Activated CD4-positive, alpha-beta T cell treated with anti-CD3 and anti-CD28 coated beads, Interleukin-2, amount 10 ng/mL, durations not matched to agents 7 days and 5 days (primary cell): ENCODE data around the gene ADCY3. TPM values are rescaled to one million over a fixed set of nuclear protein-coding genes. Genes with fewer than 3 reads are reported as not detected.

Source experiments
- CTCF ChIA-PET: fragments of 350-600 bp; sonication (Branson Sonifier 250); formaldehyde crosslinking; loops from one replicate; lab custom pipeline; 2021; ENCODE audit warnings: antibody characterized with exemption; lab: Charles Lee
- POLR2A ChIA-PET: fragments of 350-600 bp; sonication (Branson Sonifier 250); formaldehyde crosslinking; loops from one replicate; lab custom pipeline; 2021; ENCODE audit warnings: antibody characterized with exemption; lab: Charles Lee
- DNase-seq: peaks from one replicate; pipeline ENCODE4 v3.0.0-alpha.2; 2020
- H3K27ac Mint-ChIP-seq: one replicate; pipeline ENCODE4 v1.8.0; 2021; ENCODE audit warnings: mild to moderate bottlenecking, moderate library complexity, mixed read lengths
- H3K27me3 Mint-ChIP-seq: one replicate; pipeline ENCODE4 v1.8.0; 2021; ENCODE audit warnings: mixed read lengths
- H3K36me3 Mint-ChIP-seq: one replicate; pipeline ENCODE4 v1.8.0; 2021; ENCODE audit warnings: low read depth, mixed read lengths
- H3K4me1 Mint-ChIP-seq: one replicate; pipeline ENCODE4 v1.8.0; 2021; ENCODE audit warnings: mixed read lengths
- H3K4me3 Mint-ChIP-seq: one replicate; pipeline ENCODE4 v1.8.0; 2021; ENCODE audit warnings: mild to moderate bottlenecking, moderate library complexity, mixed read lengths
- H3K9me3 Mint-ChIP-seq: one replicate; pipeline ENCODE4 v1.8.0; 2021; ENCODE audit warnings: mixed read lengths
- total RNA-seq, 2 experiments: library from RNA; stranded (reverse); gene quantifications; one replicate each; pipeline ENCODE4 v1.2.3, GENCODE V29; 2021

The ADCY3 gene
- total RNA-seq, 2 experiments from 2014 or later = 60.8 to 67.2 TPM

DNA sequence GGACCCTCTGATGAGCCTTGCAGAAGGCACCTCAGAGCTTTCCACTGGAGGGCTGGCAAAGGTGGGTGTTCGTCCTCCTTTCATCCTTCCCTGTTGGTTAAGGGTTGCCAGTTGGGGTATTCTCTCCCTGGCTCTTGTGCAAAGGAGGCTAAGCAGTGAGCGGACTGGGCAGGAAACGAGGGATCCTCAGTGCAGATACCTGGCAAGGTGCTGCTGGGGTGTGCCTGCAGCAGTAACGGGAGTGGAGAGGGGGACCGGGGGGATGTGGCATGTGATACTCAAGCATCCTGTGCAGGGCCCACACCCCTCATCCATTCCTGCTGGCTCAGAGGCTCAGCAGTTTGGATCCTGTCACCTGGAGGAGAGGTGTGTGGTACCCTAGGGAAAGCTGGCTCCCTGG is 4.2 kb upstream of the ADCY3 start:
- Mint-ChIP-seq H3K27ac (no peak overlapping the region), H3K4me3 (no peak overlapping the region), H3K4me1 (peaks cover 8% of the 10 kb centered on the region), H3K27me3 (no peaks in the 10 kb centered on the region), H3K9me3 (no peaks in the 10 kb centered on the region), H3K36me3 (no peaks in the 10 kb centered on the region)
- CTCF ChIA-PET = interaction anchor here (0.5 to 1.2 kb wide), 4 partner anchors 9 to 345 kb away, joined by 3 to 5 read pairs (median 3); no protein-coding TSS in a partner anchor
- POLR2A ChIA-PET = no interaction called here
- no peak for DNase-seq

- no peak overlapping the region for H3K27ac Mint-ChIP-seq
- H3K4me3 Mint-ChIP-seq = no peak overlapping the region
- H3K4me1 Mint-ChIP-seq = peaks cover 19% of the 10 kb centered on the region
- H3K27me3 Mint-ChIP-seq = no peaks in the 10 kb centered on the region
- ChIA-PET CTCF (no interaction called here), POLR2A (no interaction called here)
- peaks cover 6% of the 10 kb centered on the region for H3K36me3 Mint-ChIP-seq
- no peak for DNase-seq
- H3K9me3 Mint-ChIP-seq = no peaks in the 10 kb centered on the region
Observed at GRCh38 chr2:24923106-24923505, 3.1 kb upstream of the ADCY3 start.

DNA sequence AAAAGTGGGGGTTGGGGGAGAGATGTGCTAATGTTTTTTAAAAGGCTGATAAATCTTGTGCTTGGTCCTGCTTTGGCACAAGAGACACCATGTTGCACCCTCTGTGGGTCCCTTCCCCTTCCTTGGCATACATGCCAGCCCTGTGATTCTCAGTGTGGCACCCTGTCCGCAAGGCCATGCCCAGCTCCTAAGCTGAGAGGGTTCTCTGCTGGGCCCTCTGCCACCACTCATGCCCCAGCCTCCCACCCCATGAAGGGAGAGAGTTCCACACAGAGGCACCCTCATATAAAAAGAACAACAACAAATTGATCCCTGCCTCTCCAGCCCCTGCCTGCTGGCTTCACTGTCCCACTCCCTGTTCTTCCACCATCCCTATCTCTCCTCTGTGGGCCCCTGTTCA is 2.5 kb upstream of the ADCY3 start:
- no peaks in the 10 kb centered on the region for H3K9me3 Mint-ChIP-seq
- CTCF ChIA-PET = no interaction called here
- peaks cover 25% of the 10 kb centered on the region for H3K4me1 Mint-ChIP-seq
- peaks cover 10% of the 10 kb centered on the region for H3K36me3 Mint-ChIP-seq
- H3K27ac Mint-ChIP-seq = no peak overlapping the region
- POLR2A ChIA-PET = no interaction called here
- no peak overlapping the region for H3K4me3 Mint-ChIP-seq
- H3K27me3 Mint-ChIP-seq = no peaks in the 10 kb centered on the region
- DNase-seq = no peak

DNA sequence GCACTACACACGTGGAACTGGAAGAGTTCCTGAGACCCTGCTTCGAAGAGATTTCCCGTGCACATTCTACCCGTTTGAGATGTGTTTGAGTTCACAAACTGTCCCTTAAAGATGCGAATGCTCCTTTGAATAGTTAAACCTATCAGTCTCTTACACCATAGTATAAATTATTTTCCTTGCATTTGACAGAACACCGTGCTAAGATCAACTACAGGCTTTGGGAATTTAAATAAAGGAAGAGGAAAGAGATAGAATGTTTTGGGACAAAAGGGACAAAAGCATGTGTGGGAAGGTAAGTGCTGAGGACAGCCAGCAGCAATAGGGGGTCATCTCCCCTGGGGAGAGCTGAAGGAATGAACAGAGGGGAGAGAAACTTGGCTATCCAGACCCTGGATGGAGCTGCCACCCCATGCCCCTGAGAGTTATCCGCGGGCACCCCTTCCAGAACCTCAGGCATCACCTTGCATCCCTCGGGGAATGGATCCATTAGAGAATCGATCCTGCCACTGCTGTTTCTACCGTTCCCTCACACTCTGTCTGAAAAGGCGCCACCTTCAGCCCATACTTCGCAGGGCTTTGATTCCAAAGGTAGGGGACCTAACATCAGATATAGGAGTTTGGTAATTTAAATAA is 888 bp upstream of the ADCY3 start:
- Mint-ChIP-seq H3K27ac (peak overlapping the region; percentile 78), H3K9me3 (no peaks in the 10 kb centered on the region), H3K4me1 (peaks cover 36% of the 10 kb centered on the region), H3K4me3 (peak overlapping the region; percentile 59), H3K36me3 (peaks cover 15% of the 10 kb centered on the region), H3K27me3 (no peaks in the 10 kb centered on the region)
- ChIA-PET POLR2A (no interaction called here), CTCF (interaction anchor here (0.7 to 1.0 kb wide), 2 partner anchors 21 to 54 kb away, joined by 3 read pairs; no protein-coding TSS in a partner anchor)
- peak; percentile 35 for DNase-seq

GRCh38 chr2:24919506-24920097 is 435 bp downstream of the ADCY3 start:
- peak overlapping the region; percentile 89 for H3K4me3 Mint-ChIP-seq
- POLR2A ChIA-PET = no interaction called here
- DNase-seq = no peak
- CTCF ChIA-PET = interaction anchor here (0.9 to 1.0 kb wide), 2 partner anchors 16 to 18 kb away, joined by 3 read pairs; no protein-coding TSS in a partner anchor
- H3K36me3 Mint-ChIP-seq = peaks cover 20% of the 10 kb centered on the region
- H3K4me1 Mint-ChIP-seq = peaks cover 41% of the 10 kb centered on the region
- H3K27me3 Mint-ChIP-seq = no peaks in the 10 kb centered on the region
- peak overlapping the region; percentile 88 for H3K27ac Mint-ChIP-seq
- H3K9me3 Mint-ChIP-seq = no peaks in the 10 kb centered on the region

DNA sequence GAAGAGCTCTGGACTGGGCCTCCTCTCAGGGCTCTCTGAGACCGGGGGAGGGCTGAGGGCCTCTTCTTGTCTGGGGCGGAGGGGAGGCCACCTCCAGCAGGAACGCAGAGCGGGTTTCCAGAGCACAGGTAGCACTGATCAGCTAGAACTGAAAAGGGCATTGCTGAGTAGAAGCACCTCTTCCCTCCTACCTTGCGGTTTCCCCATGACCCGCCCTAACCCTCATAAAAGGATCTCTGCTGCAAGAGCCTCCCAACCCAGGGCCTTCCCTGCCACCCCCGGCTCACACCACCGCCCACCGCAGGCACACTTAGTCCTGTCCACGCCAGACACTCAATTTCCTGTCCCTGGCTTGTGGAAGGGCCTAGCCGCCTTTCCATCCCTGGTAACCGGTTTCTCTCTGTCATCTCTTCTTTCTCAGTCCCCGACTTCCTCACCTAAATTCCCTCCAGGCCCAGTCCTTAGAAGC is 966 bp downstream of the ADCY3 start:
- Mint-ChIP-seq H3K4me1 (peaks cover 42% of the 10 kb centered on the region), H3K36me3 (peaks cover 20% of the 10 kb centered on the region), H3K4me3 (peak overlapping the region; percentile 89), H3K27ac (peak overlapping the region; percentile 88), H3K9me3 (no peaks in the 10 kb centered on the region), H3K27me3 (no peaks in the 10 kb centered on the region)
- ChIA-PET CTCF (interaction anchor here (0.9 to 1.0 kb wide), 2 partner anchors 15 to 19 kb away, joined by 3 read pairs; no protein-coding TSS in a partner anchor), POLR2A (no interaction called here)
- peak; percentile 77 for DNase-seq

GRCh38 chr2:24918326-24919036 is 1.6 kb downstream of the ADCY3 start:
- CTCF ChIA-PET = interaction anchor here (0.9 to 1.0 kb wide), 2 partner anchors 15 to 19 kb away, joined by 3 read pairs; no protein-coding TSS in a partner anchor
- no peaks in the 10 kb centered on the region for H3K9me3 Mint-ChIP-seq
- H3K4me3 Mint-ChIP-seq = peak overlapping the region; percentile 89
- no peak for DNase-seq
- POLR2A ChIA-PET = no interaction called here
- H3K27me3 Mint-ChIP-seq = no peaks in the 10 kb centered on the region
- H3K36me3 Mint-ChIP-seq = peaks cover 20% of the 10 kb centered on the region
- peak overlapping the region; percentile 88 for H3K27ac Mint-ChIP-seq
- peaks cover 42% of the 10 kb centered on the region for H3K4me1 Mint-ChIP-seq

DNA sequence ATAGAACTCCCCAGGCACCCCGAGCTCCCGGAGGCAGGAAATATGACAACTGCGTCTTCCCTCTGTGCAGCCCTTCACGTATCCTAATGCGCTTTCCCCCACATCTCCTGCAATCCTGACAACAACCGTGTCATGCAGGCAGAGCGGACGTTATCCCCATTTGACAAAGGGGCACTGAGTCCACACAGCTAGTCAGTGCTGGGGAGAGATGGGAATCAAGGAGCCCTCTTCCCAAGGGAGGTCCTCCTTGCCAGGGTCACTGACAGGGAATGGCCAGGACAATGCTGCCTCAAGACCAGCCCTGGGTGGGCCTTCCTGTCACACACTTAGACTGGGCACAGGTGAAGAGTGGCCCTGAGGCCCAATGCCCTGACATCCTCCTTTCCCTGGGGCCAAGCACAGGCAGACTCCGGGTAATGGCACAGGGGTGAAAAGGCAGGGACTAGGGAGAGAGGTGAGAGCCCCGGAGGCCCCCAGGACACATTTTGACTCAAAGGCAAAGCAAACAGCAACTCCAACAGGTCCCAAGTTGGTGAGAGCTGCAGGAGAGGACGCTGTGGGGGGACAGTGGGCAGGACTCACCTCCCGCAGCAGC is 2.2 kb downstream of the ADCY3 start:
- Mint-ChIP-seq H3K4me1 (peaks cover 42% of the 10 kb centered on the region), H3K27me3 (no peaks in the 10 kb centered on the region), H3K36me3 (peaks cover 20% of the 10 kb centered on the region), H3K4me3 (peak overlapping the region; percentile 89), H3K9me3 (no peaks in the 10 kb centered on the region), H3K27ac (no peak overlapping the region)
- CTCF ChIA-PET = no interaction called here
- POLR2A ChIA-PET = no interaction called here
- no peak for DNase-seq

GRCh38 chr2:24917086-24917485 is 3.0 kb downstream of the ADCY3 start:
- ChIA-PET POLR2A (no interaction called here), CTCF (interaction anchor here (0.5 kb wide), 2 partner anchors 230 to 766 kb away, joined by 3 to 4 read pairs; no protein-coding TSS in a partner anchor)
- Mint-ChIP-seq H3K4me1 (peaks cover 42% of the 10 kb centered on the region), H3K9me3 (no peaks in the 10 kb centered on the region), H3K27me3 (no peaks in the 10 kb centered on the region), H3K27ac (no peak overlapping the region), H3K4me3 (peak overlapping the region; percentile 19), H3K36me3 (peaks cover 25% of the 10 kb centered on the region)
- no peak for DNase-seq

DNA sequence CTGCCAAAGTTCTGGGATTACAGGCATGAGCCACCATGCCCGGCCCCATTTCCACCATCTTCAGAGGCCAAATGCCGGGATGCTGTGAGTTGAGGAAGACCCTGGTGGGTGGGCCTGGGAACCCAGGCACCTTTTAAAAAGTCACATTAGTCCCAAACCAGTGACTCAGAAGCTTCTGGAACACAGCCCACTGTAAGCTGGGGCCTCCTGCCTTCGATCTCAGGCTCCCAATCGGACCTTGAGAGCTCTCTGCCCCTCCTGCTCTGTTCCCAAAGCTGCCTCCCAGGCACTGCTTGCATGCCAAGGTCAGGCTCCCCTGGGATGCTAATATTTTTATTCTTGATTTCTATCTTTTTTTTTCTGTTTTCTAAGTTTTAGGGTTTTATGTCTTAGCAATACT is 4.2 kb downstream of the ADCY3 start:
- no peak overlapping the region for H3K4me3 Mint-ChIP-seq
- H3K27me3 Mint-ChIP-seq = no peaks in the 10 kb centered on the region
- H3K36me3 Mint-ChIP-seq = peaks cover 31% of the 10 kb centered on the region
- peaks cover 38% of the 10 kb centered on the region for H3K4me1 Mint-ChIP-seq
- CTCF ChIA-PET = interaction anchor here (1.0 kb wide), 1 partner anchor 33 kb away, joined by 3 read pairs; no protein-coding TSS in a partner anchor
- DNase-seq = no peak
- POLR2A ChIA-PET = no interaction called here
- no peak overlapping the region for H3K27ac Mint-ChIP-seq
- H3K9me3 Mint-ChIP-seq = no peaks in the 10 kb centered on the region

DNA sequence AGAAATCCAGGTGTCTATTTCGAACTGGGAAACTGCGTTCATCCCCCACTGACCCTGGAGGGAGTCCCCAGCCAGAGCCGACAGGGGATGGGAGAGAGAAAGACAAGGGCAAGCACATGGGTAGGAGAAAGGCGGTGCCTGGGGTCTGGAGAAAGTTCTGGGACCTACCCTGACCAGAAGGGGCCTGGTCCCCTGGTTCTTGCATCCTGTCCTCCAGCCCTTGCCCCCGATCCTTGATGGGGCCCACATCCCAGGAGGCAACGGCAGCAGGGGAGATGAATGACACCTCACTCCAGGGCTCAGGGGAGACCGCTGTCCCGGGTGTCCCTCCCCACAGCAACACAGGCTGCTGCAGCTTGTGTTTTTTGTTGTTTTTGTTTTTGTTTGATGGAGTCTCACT is 4.9 kb downstream of the ADCY3 start:
- ChIA-PET POLR2A (no interaction called here), CTCF (no interaction called here)
- no peak overlapping the region for H3K27ac Mint-ChIP-seq
- H3K4me1 Mint-ChIP-seq = peaks cover 35% of the 10 kb centered on the region
- H3K27me3 Mint-ChIP-seq = no peaks in the 10 kb centered on the region
- no peaks in the 10 kb centered on the region for H3K9me3 Mint-ChIP-seq
- H3K4me3 Mint-ChIP-seq = no peak overlapping the region
- H3K36me3 Mint-ChIP-seq = peaks cover 37% of the 10 kb centered on the region
- no peak for DNase-seq

DNA sequence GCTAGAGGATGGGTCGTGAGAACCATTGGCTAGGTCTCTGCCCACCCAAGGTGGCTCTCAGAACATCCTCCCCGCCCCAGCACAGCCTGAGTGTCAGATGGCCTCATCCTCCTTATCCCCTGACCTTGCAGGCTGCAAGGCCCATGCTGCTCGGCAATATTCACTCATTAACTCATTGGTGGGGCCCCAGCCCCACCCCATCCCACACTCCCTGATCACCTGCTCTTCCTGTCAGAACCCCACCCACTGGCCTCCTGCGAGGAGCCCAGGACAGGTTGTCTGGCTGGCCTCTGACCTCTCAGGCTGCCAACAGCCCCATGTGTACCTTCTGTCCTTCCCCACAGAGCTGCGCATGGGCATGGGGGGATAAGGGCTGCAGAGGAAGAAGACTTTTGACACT is 5.3 kb downstream of the ADCY3 start:
- H3K36me3 Mint-ChIP-seq = peaks cover 41% of the 10 kb centered on the region
- H3K27ac Mint-ChIP-seq = no peak overlapping the region
- ChIA-PET POLR2A (no interaction called here), CTCF (no interaction called here)
- no peak for DNase-seq
- H3K4me3 Mint-ChIP-seq = no peak overlapping the region
- H3K4me1 Mint-ChIP-seq = peaks cover 35% of the 10 kb centered on the region
- no peaks in the 10 kb centered on the region for H3K9me3 Mint-ChIP-seq
- no peaks in the 10 kb centered on the region for H3K27me3 Mint-ChIP-seq
